IMR-90 (cell line): Measurements from ENCODE around the gene ID2. TPM values are rescaled to one million over a fixed set of nuclear protein-coding genes. Genes with fewer than 3 reads are reported as not detected.

Experiments
- ATAC-seq: fragments of 200-7000 bp; cut with Tn5 transposase; 2 replicates; pipeline ENCODE4 v1.9.1; 2020; ENCODE audit warnings: low read depth, mild to moderate bottlenecking, moderate library complexity
- BruUV-seq: library from RNA; stranded (reverse); fragments of 400-500 nt; replicated peaks from 2 replicates; lab custom pipeline; 2021; lab: Mats Ljungman, UMichigan
- CTCF ChIA-PET: fragments of 300-600 bp; formaldehyde crosslinking; extraction: SDS; loops from one replicate; lab custom pipeline; 2021; ENCODE audit warnings: antibody characterized with exemption; lab: Yijun Ruan, JAX
- POLR2A ChIA-PET: fragments of 300-600 bp; sonication (Branson Sonifier 250); formaldehyde crosslinking; loops from one replicate; lab custom pipeline; 2022; ENCODE audit warnings: antibody characterized with exemption; ENCODE audit not compliant: unreplicated experiment; lab: Charles Lee
- DNase-seq: peaks from one replicate; pipeline ENCODE4 v3.0.0; 2013
- H2AFZ ChIP-seq: replicated peaks from 2 replicates; pipeline ENCODE3; 2013; ENCODE audit warnings: low read length, mild to moderate bottlenecking; ENCODE audit not compliant: poor library complexity
- H2AK5ac ChIP-seq: 2 replicates; pipeline ENCODE4 v1.6.1; 2013; ENCODE audit warnings: low read depth, low read length, inconsistent platforms
- H2AK9ac ChIP-seq: replicated peaks from 2 replicates; pipeline ENCODE3; 2013; ENCODE audit warnings: mild to moderate bottlenecking, low read depth, low read length, moderate library complexity; ENCODE audit not compliant: poor library complexity
- H2BK120ac ChIP-seq: 2 replicates; pipeline ENCODE4 v1.6.1; 2013; ENCODE audit warnings: low read depth, low read length, inconsistent platforms
- H2BK15ac ChIP-seq: 3 replicates; pipeline ENCODE4 v1.6.1; 2013; ENCODE audit warnings: low read depth, low read length, inconsistent platforms
- H2BK20ac ChIP-seq: 2 replicates; pipeline ENCODE4 v1.6.1; 2013; ENCODE audit warnings: low read depth, mild to moderate bottlenecking, inconsistent platforms, low read length, moderate library complexity
- H2BK5ac ChIP-seq: 2 replicates; pipeline ENCODE4 v1.6.1; 2013; ENCODE audit warnings: mild to moderate bottlenecking, low read depth, low read length, inconsistent platforms; ENCODE audit not compliant: poor library complexity, severe bottlenecking
- H3K14ac ChIP-seq: replicated peaks from 2 replicates; pipeline ENCODE4 v1.6.1; 2013; ENCODE audit warnings: low read depth, low read length, inconsistent platforms
- H3K18ac ChIP-seq: 2 replicates; pipeline ENCODE4 v1.6.1; 2013; ENCODE audit warnings: low read depth, low read length, control low read depth
- H3K23ac ChIP-seq: 2 replicates; pipeline ENCODE4 v1.6.1; 2013; ENCODE audit warnings: low read depth, low read length, inconsistent platforms
- H3K27ac ChIP-seq: 2 replicates; pipeline ENCODE4 v1.5.1; 2013; ENCODE audit warnings: mild to moderate bottlenecking, control low read depth, low read length; ENCODE audit not compliant: insufficient read depth
- H3K27me3 ChIP-seq: 2 replicates; pipeline ENCODE4 v1.6.1; 2013; ENCODE audit warnings: low read length; ENCODE audit not compliant: control insufficient read depth, insufficient read depth
- H3K36me3 ChIP-seq: 2 replicates; pipeline ENCODE4 v1.6.1; 2013; ENCODE audit warnings: low read length, mixed read lengths; ENCODE audit not compliant: control insufficient read depth, insufficient read depth
- H3K4ac ChIP-seq: 2 replicates; pipeline ENCODE4 v1.6.1; 2013; ENCODE audit warnings: low read depth, low read length, inconsistent platforms
- H3K4me1 ChIP-seq: 2 replicates; pipeline ENCODE4 v1.6.1; 2013; ENCODE audit warnings: low read length, mixed read lengths; ENCODE audit not compliant: control insufficient read depth, insufficient read depth
- H3K4me2 ChIP-seq: 2 replicates; pipeline ENCODE4 v1.6.1; 2013; ENCODE audit warnings: low read depth, mild to moderate bottlenecking, control low read depth, low read length, moderate library complexity
- H3K4me3 ChIP-seq: 2 replicates; pipeline ENCODE4 v1.5.1; 2013; ENCODE audit warnings: low read depth, mild to moderate bottlenecking, control low read depth, low read length, moderate library complexity; ENCODE audit not compliant: insufficient read depth
- H3K56ac ChIP-seq: 2 replicates; pipeline ENCODE4 v1.6.1; 2013; ENCODE audit warnings: low read length, inconsistent platforms; ENCODE audit not compliant: insufficient read depth; ENCODE audit errors: extremely low read depth
- H3K79me1 ChIP-seq, 2 experiments: 2 replicates each; pipeline ENCODE4 v1.6.1; 2013; ENCODE audit warnings: low read length in 2 of 2, inconsistent platforms in 1 of 2, low read depth in 1 of 2
- H3K9ac ChIP-seq: 2 replicates; pipeline ENCODE4 v1.6.1; 2013; ENCODE audit warnings: low read depth, low read length, control low read depth
- H3K9me1 ChIP-seq: 2 replicates; pipeline ENCODE4 v1.6.1; 2013; ENCODE audit warnings: low read length, inconsistent platforms; ENCODE audit not compliant: insufficient read depth
- H3K9me3 ChIP-seq: 2 replicates; pipeline ENCODE4 v1.6.1; 2013; ENCODE audit warnings: low read length; ENCODE audit not compliant: control insufficient read depth, insufficient read depth
- H4K20me1 ChIP-seq: 2 replicates; pipeline ENCODE4 v1.6.1; 2013; ENCODE audit warnings: low read length, inconsistent platforms; ENCODE audit not compliant: insufficient read depth
- H4K5ac ChIP-seq: 2 replicates; pipeline ENCODE4 v1.6.1; 2013; ENCODE audit warnings: mild to moderate bottlenecking, low read depth, low read length, control low read depth
- H4K8ac ChIP-seq, 2 experiments: 2 replicates each; pipeline ENCODE4 v1.6.1; 2013; ENCODE audit warnings: low read depth in 2 of 2, low read length in 2 of 2, control low read depth in 1 of 2, inconsistent platforms in 1 of 2
- H4K91ac ChIP-seq: 2 replicates; pipeline ENCODE4 v1.6.1; 2013; ENCODE audit warnings: low read depth, low read length, inconsistent platforms; ENCODE audit not compliant: insufficient read depth
- BHLHE40 ChIP-seq: fragments of 150-350 bp; IDR thresholded peaks from 2 replicates; pipeline ENCODE4 v1.6.1; 2016; ENCODE audit warnings: mild to moderate bottlenecking, low read depth, low read length
- CEBPB ChIP-seq: IDR thresholded peaks from 2 replicates; pipeline ENCODE4 v1.6.1; 2012; ENCODE audit warnings: low read depth, low read length, improper control_type of control experiment
- CHD1 ChIP-seq: IDR thresholded peaks from 2 replicates; pipeline ENCODE4 v1.6.1; 2012; ENCODE audit warnings: low read depth, low read length, improper control_type of control experiment
- ELK1 ChIP-seq: fragments of 150-350 bp; IDR thresholded peaks from 2 replicates; pipeline ENCODE4 v1.6.1; 2016; ENCODE audit warnings: low read depth, mild to moderate bottlenecking, low read length, moderate library complexity, borderline replicate concordance
- FOS ChIP-seq: fragments of 150-350 bp; IDR thresholded peaks from 2 replicates; pipeline ENCODE4 v1.6.1; 2016; ENCODE audit warnings: low read depth, low read length
- MAZ ChIP-seq: IDR thresholded peaks from 2 replicates; pipeline ENCODE4 v1.6.1; 2012; ENCODE audit warnings: low read depth, mild to moderate bottlenecking, low read length, improper control_type of control experiment, moderate library complexity, borderline replicate concordance
- MXI1 ChIP-seq: IDR thresholded peaks from 2 replicates; pipeline ENCODE4 v1.6.1; 2012; ENCODE audit warnings: low read depth, mild to moderate bottlenecking, low read length, moderate library complexity, borderline replicate concordance
- POLR2A ChIP-seq: IDR thresholded peaks from 2 replicates; pipeline ENCODE4 v1.6.1; 2012; ENCODE audit warnings: mild to moderate bottlenecking, low read depth, low read length
- RAD21 ChIP-seq: IDR thresholded peaks from 2 replicates; pipeline ENCODE4 v1.6.1; 2012; ENCODE audit warnings: low read length, improper control_type of control experiment
- RCOR1 ChIP-seq: IDR thresholded peaks from 2 replicates; pipeline ENCODE4 v1.6.1; 2012; ENCODE audit warnings: mild to moderate bottlenecking, low read length, improper control_type of control experiment; ENCODE audit not compliant: insufficient replicate concordance
- RFX5 ChIP-seq: IDR thresholded peaks from 2 replicates; pipeline ENCODE4 v1.8.0; 2012; ENCODE audit warnings: low read depth, mild to moderate bottlenecking, low read length, moderate library complexity
- SMC3 ChIP-seq: fragments of 150-350 bp; IDR thresholded peaks from 2 replicates; pipeline ENCODE4 v1.6.1; 2016; ENCODE audit warnings: low read depth, mild to moderate bottlenecking, antibody characterized with exemption, low read length, moderate library complexity
- WGBS, 2 experiments: methylation state at CpG; one replicate each; pipeline versions ENCODE4 v1.1.5 to v1.1.7; 2013; ENCODE audit warnings: missing lambda C conversion rate in 2 of 2; ENCODE audit not compliant: insufficient read length in 1 of 2; ENCODE audit errors: extremely low coverage in 2 of 2; 5-methylcytosine and 5-hydroxymethylcytosine counted together
- dilution Hi-C: fragments of 300-500 bp; cut with HindIII; formaldehyde crosslinking; loops from one replicate; pipeline ENCODE4 v1.14.3; 2018; ENCODE audit warnings: low sequenced_read_pairs; ENCODE audit not compliant: unreplicated experiment
- in situ Hi-C: fragments of 300-500 bp; cut with MboI; formaldehyde crosslinking; loops from 3 replicates; pipeline ENCODE4 v1.14.3; 2019; ENCODE audit warnings: low sequenced_read_pairs, inconsistent platforms, mixed read lengths
- intact Hi-C: fragments of 100-400 bp; cut with micrococcal nuclease; formaldehyde crosslinking; loops from 2 replicates; pipeline ENCODE4 v1.10.0; 2022
- polyA plus RNA-seq, 3 experiments: library from polyadenylated mRNA; depleted of rRNA; stranded (reverse); fragments of >200 nt; gene quantifications; 2 replicates each; pipeline ENCODE4 v1.2.3, GENCODE V29; 2012; ENCODE audit warnings: low replicate concordance in 1 of 3
- total RNA-seq: library from RNA; depleted of rRNA; stranded (reverse); fragments of >200 nt; gene quantifications from 2 replicates; pipeline ENCODE4 v1.2.3, GENCODE V29; 2012

The ID2 gene
- total and polyA plus RNA-seq, 2 of the 4 experiments (the other 2 are of a cell fraction): 264 to 389 TPM

- Histone ChIP-seq H2BK5ac (peak overlapping the region; percentile 55), H3K27ac (peak overlapping the region; percentile 66), H3K4me2 (peak overlapping the region; percentile 80), H3K4ac (peak overlapping the region; percentile 74), H2AK9ac (peak overlapping the region; percentile 59), H2BK15ac (peak overlapping the region; percentile 41; the same call in 2 of the 3 replicates), H2BK20ac (peak overlapping the region; percentile 45; the same call in 1 of the 2 replicates), H4K91ac (peak overlapping the region; percentile 83), H3K9me1 (no peaks in the 10 kb centered on the region), H4K8ac (peak overlapping the region; percentile 44 to 70), H3K56ac (peak overlapping the region; percentile 79), H3K9ac (peak overlapping the region; percentile 61), H3K14ac (peak overlapping the region; percentile 59), H3K27me3 (no peaks in the 10 kb centered on the region), H3K23ac (peak overlapping the region; percentile 41; the same call in 1 of the 2 replicates), H3K18ac (peak overlapping the region; percentile 25), H2AFZ (peak overlapping the region; percentile 89), H3K9me3 (peaks cover 4% of the 10 kb centered on the region), H2BK120ac (peak overlapping the region; percentile 92), H3K4me1 (peaks cover 14% of the 10 kb centered on the region), H4K5ac (peak overlapping the region; percentile 45), H3K36me3 (no peaks in the 10 kb centered on the region), H3K79me1 (peaks cover 0 to 6% of the 10 kb centered on the region in 2 experiments; a peak in 1 of 4 replicates), H4K20me1 (peaks cover 2% of the 10 kb centered on the region; the same call in 1 of the 2 replicates), H2AK5ac (no peak overlapping the region; the same call in 1 of the 2 replicates), H3K4me3 (peak overlapping the region; percentile 7)
- ATAC-seq (no peak), DNase-seq (peak; percentile 9)
- POLR2A ChIA-PET: no interaction called here
- no CpG with 5 or more reads among the region's 35 CpGs for WGBS, 2 experiments
- intact Hi-C loops: loop anchor here (2.0 kb wide), 1 partner anchor 134 kb away; no protein-coding TSS in a partner anchor
- TF ChIP-seq POLR2A (no peak), MAZ (no peak), SMC3 (no peak), RFX5 (no peak), BHLHE40 (no peak), CHD1 (no peak), CEBPB (no peak), FOS (no peak), ELK1 (no peak), MXI1 (no peak), RAD21 (no peak), RCOR1 (no peak)
- no TSS peak for BruUV-seq
- dilution Hi-C loops: no loop called here
- in situ Hi-C loops: loop anchor here (10.0 to 25.0 kb wide), 4 partner anchors 132 to 1565 kb away; no protein-coding TSS in a partner anchor
- CTCF ChIA-PET: no interaction called here
These were observed 4.8 kb upstream of the ID2 start for GRCh38 chr2:8676921-8677645.
